ENCODE data around the gene ZBTB21. TPM values are rescaled to one million over a fixed set of nuclear protein-coding genes. Genes with fewer than 3 reads are reported as not detected.
A peak's percentile ranks its signal among the peaks of the same experiment; 100 is the strongest.

The ZBTB21 gene
- total RNA-seq, 4 donors from 2014 or later = 5.9 to 15.1 (median 9.2) TPM

- peaks cover 0 to 9% (median 5%) of the 10 kb centered on the region in 4 donors for H3K36me3 ChIP-seq
- no peaks in the 10 kb centered on the region for H3K4me1 ChIP-seq
- no peaks in the 10 kb centered on the region for H3K27me3 ChIP-seq
- intact Hi-C loops (cut with DNase I) = no loop called here
- peak; percentile 78 for DNase-seq (ENCODE audit: extremely low spot score)
- no peak for TF ChIP-seq CTCF (IDR thresholded peaks at IDR 0.05)
- TF ChIP-seq POLR2A (IDR thresholded peaks at IDR 0.05; ENCODE audit: low read depth) = no peak
- TF ChIP-seq POLR2AphosphoS5 (IDR thresholded peaks at IDR 0.05) = no peak
- TF ChIP-seq EP300 (IDR thresholded peaks at IDR 0.05) = no peak
- H3K4me3 ChIP-seq = no peak overlapping the region
- H3K27ac ChIP-seq (replicated peaks in 1 of 4) = no peak overlapping the region
- H3K9me3 ChIP-seq = no peaks in the 10 kb centered on the region
- WGBS = 86% methylated on average over 5 of the region's 6 CpGs
Measured at GRCh38 chr21:41985662-41986416, 24.3 kb downstream of the ZBTB21 start.

DNA sequence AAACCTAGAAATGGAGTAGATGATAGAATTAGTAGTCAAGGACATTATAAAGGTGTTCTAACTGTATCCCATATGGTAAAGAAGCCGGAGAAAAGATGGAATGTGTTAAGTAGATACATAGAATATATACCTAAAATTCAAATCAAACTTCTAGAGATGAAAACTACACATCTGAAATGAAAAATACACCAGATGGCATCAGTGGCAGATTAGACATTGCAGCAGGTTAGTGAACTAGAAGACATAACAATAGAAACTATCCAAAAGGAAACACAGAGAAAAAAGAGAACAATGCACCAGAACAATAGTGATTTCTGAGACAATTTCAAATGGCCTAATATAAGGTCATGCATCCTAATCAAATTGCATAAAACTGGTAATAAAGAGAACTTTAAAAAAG is 26.9 kb downstream of the ZBTB21 start:
- 85% methylated on average over 1 of the region's 1 CpG for WGBS

GRCh38 chr21:41980561-41980960 is 29.6 kb downstream of the ZBTB21 start:
- Histone ChIP-seq H3K4me3 (no peak overlapping the region), H3K4me1 (no peaks in the 10 kb centered on the region), H3K27me3 (no peaks in the 10 kb centered on the region), H3K9me3 (no peaks in the 10 kb centered on the region), H3K27ac (replicated peaks in 1 of 4) (no peak overlapping the region), H3K36me3 (no peaks in the 10 kb centered on the region)
- no peak for DNase-seq (ENCODE audit: extremely low spot score)
- TF ChIP-seq POLR2AphosphoS5 (IDR thresholded peaks at IDR 0.05) (no peak), EP300 (IDR thresholded peaks at IDR 0.05) (no peak), POLR2A (IDR thresholded peaks at IDR 0.05; ENCODE audit: low read depth) (no peak), CTCF (IDR thresholded peaks at IDR 0.05) (no peak)
- intact Hi-C loops (cut with DNase I) = no loop called here

More for the DNA sequence above, 26.9 kb downstream of the ZBTB21 start:
- H3K4me1 ChIP-seq = no peaks in the 10 kb centered on the region
- no peaks in the 10 kb centered on the region for H3K9me3 ChIP-seq
- intact Hi-C loops (cut with DNase I) = no loop called here
- H3K36me3 ChIP-seq = no peaks in the 10 kb centered on the region
- H3K27me3 ChIP-seq = no peaks in the 10 kb centered on the region
- no peak overlapping the region for H3K27ac ChIP-seq (replicated peaks in 1 of 4)
- TF ChIP-seq CTCF (IDR thresholded peaks at IDR 0.05) (no peak), POLR2A (IDR thresholded peaks at IDR 0.05; ENCODE audit: low read depth) (no peak), POLR2AphosphoS5 (IDR thresholded peaks at IDR 0.05) (no peak), EP300 (IDR thresholded peaks at IDR 0.05) (no peak)
- no peak overlapping the region for H3K4me3 ChIP-seq
- no peak for DNase-seq (ENCODE audit: extremely low spot score)

DNA sequence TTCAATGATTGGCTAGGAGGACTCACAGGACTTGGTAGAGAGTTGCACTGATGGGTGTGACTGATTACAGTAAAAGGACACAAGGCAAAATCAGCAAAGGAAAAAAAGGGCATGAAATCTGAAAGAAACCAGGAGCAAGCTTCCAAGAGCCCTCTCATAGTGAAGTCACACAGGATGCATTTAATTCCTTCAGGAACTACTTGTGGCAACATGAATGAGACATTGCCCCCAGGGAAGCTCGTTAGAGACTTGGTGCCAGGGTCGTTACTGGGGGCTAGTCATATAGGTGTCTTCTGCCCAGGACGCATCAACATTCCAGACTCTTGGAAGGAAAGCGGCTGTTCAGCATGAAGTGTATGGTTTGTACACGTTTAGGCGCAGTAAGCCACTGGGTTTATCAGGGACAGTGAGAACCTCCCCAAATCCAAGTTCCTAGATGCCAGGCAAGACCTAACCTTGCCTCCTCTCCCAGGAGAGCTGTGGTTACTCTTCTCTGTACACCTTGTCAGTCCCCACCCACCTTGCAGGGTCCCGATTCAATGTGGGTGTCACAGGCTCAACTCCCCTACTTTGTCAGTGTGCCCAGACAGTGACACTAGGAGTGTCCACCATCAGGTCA is 30.3 kb downstream of the ZBTB21 start:
- H3K27me3 ChIP-seq = no peaks in the 10 kb centered on the region
- TF ChIP-seq CTCF (IDR thresholded peaks at IDR 0.05) = no peak
- no peak for TF ChIP-seq POLR2A (IDR thresholded peaks at IDR 0.05; ENCODE audit: low read depth)
- no peak for TF ChIP-seq POLR2AphosphoS5 (IDR thresholded peaks at IDR 0.05)
- TF ChIP-seq EP300 (IDR thresholded peaks at IDR 0.05) = no peak
- WGBS = 86% methylated on average over 5 of the region's 7 CpGs
- DNase-seq (ENCODE audit: extremely low spot score) = peak; percentile 60
- no peaks in the 10 kb centered on the region for H3K9me3 ChIP-seq
- H3K4me1 ChIP-seq = no peaks in the 10 kb centered on the region
- intact Hi-C loops (cut with DNase I) = no loop called here
- H3K36me3 ChIP-seq = no peaks in the 10 kb centered on the region
- H3K27ac ChIP-seq (replicated peaks in 1 of 4) = no peak overlapping the region
- H3K4me3 ChIP-seq = no peak overlapping the region

All from esophagus muscularis mucosa (tissue), 4 donors.